HepG2 (cell line): Measurements from ENCODE around the gene ROBO3. TPM values are rescaled to one million over a fixed set of nuclear protein-coding genes. Genes with fewer than 3 reads are reported as not detected.
A peak's percentile ranks its signal among the peaks of the same experiment; 100 is the strongest.

Experiments
- DMAP1 ChIP-seq: IDR thresholded peaks from 2 replicates; pipeline ENCODE4 v1.6.1; 2016
- FOXP1 ChIP-seq, 2 experiments: fragments of 450-650 bp in 1 of 2; IDR thresholded peaks; 2 replicates each; pipeline ENCODE4 v1.6.1; 2017 to 2018; ENCODE audit warnings: antibody characterized with exemption in 1 of 2
- GTF2F1 ChIP-seq: fragments of 150-350 bp; IDR thresholded peaks from 2 replicates; pipeline ENCODE4 v1.6.1; 2014; ENCODE audit warnings: low read length
- JDP2 ChIP-seq: sonication (generic); formaldehyde crosslinking; IDR thresholded peaks from 2 replicates; pipeline ENCODE4 v1.8.1; 2022; ENCODE audit warnings: missing genetic modification reagents, borderline replicate concordance
- MIER3 ChIP-seq: IDR thresholded peaks from 2 replicates; pipeline ENCODE4 v1.6.1; 2016; ENCODE audit warnings: missing compliant biosample characterization, borderline replicate concordance
- NCOA2 ChIP-seq: sonication (generic); formaldehyde crosslinking; IDR thresholded peaks from 2 replicates; pipeline ENCODE4 v1.8.0; 2022; ENCODE audit warnings: inconsistent platforms
- SMC3 ChIP-seq: IDR thresholded peaks from 2 replicates; pipeline ENCODE4 v1.6.1; 2011; ENCODE audit warnings: low read length, improper control_type of control experiment
- ZBTB14 ChIP-seq: sonication (generic); formaldehyde crosslinking; IDR thresholded peaks from 2 replicates; pipeline ENCODE4 v1.4.0; 2020; ENCODE audit warnings: missing genetic modification reagents
- ZBTB2 ChIP-seq: sonication (generic); formaldehyde crosslinking; IDR thresholded peaks from 2 replicates; pipeline ENCODE4 v1.8.0; 2022; ENCODE audit warnings: low read depth, missing genetic modification reagents
- ZBTB4 ChIP-seq: sonication (generic); formaldehyde crosslinking; IDR thresholded peaks from 2 replicates; pipeline ENCODE4 v1.4.0; 2020; ENCODE audit warnings: missing genetic modification reagents, mild to moderate bottlenecking, borderline replicate concordance
- ZIK1 ChIP-seq: sonication (generic); formaldehyde crosslinking; IDR thresholded peaks from 2 replicates; pipeline ENCODE4 v1.5.0; 2020; ENCODE audit warnings: mild to moderate bottlenecking, low read depth, missing genetic modification reagents, borderline replicate concordance
- ZNF276 ChIP-seq: sonication (generic); formaldehyde crosslinking; IDR thresholded peaks from 2 replicates; pipeline ENCODE4 v1.4.0; 2020; ENCODE audit warnings: mild to moderate bottlenecking, low read depth, missing genetic modification reagents
- ZNF318 ChIP-seq: sonication (generic); formaldehyde crosslinking; IDR thresholded peaks from 2 replicates; pipeline ENCODE4 v1.4.0; 2020; ENCODE audit warnings: mild to moderate bottlenecking, missing genetic modification reagents
- ZNF33B ChIP-seq: sonication (generic); formaldehyde crosslinking; IDR thresholded peaks from 2 replicates; pipeline ENCODE4 v1.5.1; 2020; ENCODE audit warnings: mild to moderate bottlenecking, missing genetic modification reagents
- ZNF501 ChIP-seq: sonication (generic); formaldehyde crosslinking; IDR thresholded peaks from 2 replicates; pipeline ENCODE4 v1.5.1; 2020; ENCODE audit warnings: mild to moderate bottlenecking, moderate library complexity, missing genetic modification reagents
- polyA plus RNA-seq, 8 experiments: library from polyadenylated mRNA; depleted of rRNA in 3 of 8; stranded (reverse) in 7 of 8; unstranded in 1 of 8; fragments of >200 nt; fragmentation: Illumina TruSeq in 4 of 8; extraction: Trizol in 4 of 8; gene quantifications; 2 replicates each; pipeline versions ENCODE4 v1.2.1 to v1.2.3, GENCODE V29; 2011 to 2016; ENCODE audit warnings: low read depth in 4 of 8, missing spikeins in 1 of 8, mixed read lengths in 1 of 8; ENCODE audit not compliant: insufficient read depth in 1 of 8
- total RNA-seq, 5 experiments: library from RNA; depleted of rRNA; stranded (reverse); fragments of >200 nt; fragmentation: Illumina TruSeq; extraction: Trizol; gene quantifications; 2 replicates each; pipeline ENCODE4 v1.2.3, GENCODE V29; 2016; ENCODE audit warnings: low read depth in 1 of 5

The ROBO3 gene
- total and polyA plus RNA-seq, 2 of the 13 experiments (the other 11 are each of a cell fraction or from before 2014, with no cell fraction given) = 0.07 to 2.4 TPM

GRCh38 chr11:124837491-124837856 is 27.8 kb upstream of the ROBO3 start (continued):
- TF ChIP-seq ZBTB14 (CRISPR knock-in tag) = no peak
- no peak for TF ChIP-seq ZBTB2 (CRISPR knock-in tag)
- TF ChIP-seq FOXP1 (IDR thresholded peaks at IDR 0.05) = no peak
- no peak for TF ChIP-seq FOXP1 (CRISPR knock-in tag; IDR thresholded peaks at IDR 0.05)
- TF ChIP-seq NCOA2 (CRISPR knock-in tag) = no peak
- TF ChIP-seq DMAP1 (CRISPR knock-in tag) = no peak
- no peak for TF ChIP-seq GTF2F1
- no peak for TF ChIP-seq ZNF33B (CRISPR knock-in tag)
- TF ChIP-seq JDP2 (CRISPR knock-in tag) = no peak
- peak; percentile 26; the same call in 1 of the 2 replicates for TF ChIP-seq SMC3
- TF ChIP-seq ZIK1 (CRISPR knock-in tag) = no peak
- no peak for TF ChIP-seq ZBTB4 (CRISPR knock-in tag)
- TF ChIP-seq ZNF276 = no peak
- TF ChIP-seq ZNF318 (CRISPR knock-in tag) = no peak
- no peak for TF ChIP-seq ZNF501 (CRISPR knock-in tag)
- TF ChIP-seq MIER3 (CRISPR knock-in tag) = no peak
